GM08714 (cell line): Measurements from ENCODE around the gene SYPL1.

Experiments used
- H3K4me3 ChIP-seq: fragments of 200-500 bp; sonication (Bioruptor generic); 2 replicates; pipeline ENCODE4 v1.5.1; 2014; ENCODE audit warnings: mild to moderate bottlenecking, low read length, inconsistent platforms
- ZNF274 ChIP-seq: IDR thresholded peaks from 2 replicates; pipeline ENCODE4 v1.6.1; 2012; ENCODE audit warnings: mild to moderate bottlenecking, low read depth, low read length

Gene SYPL1

GRCh38 chr7:106070201-106070551 lies 41.9 kb downstream of the SYPL1 start:
- no peak overlapping the region for H3K4me3 ChIP-seq
- TF ChIP-seq ZNF274: no peak

GRCh38 chr7:106069471-106070200 lies 42.5 kb downstream of the SYPL1 start:
- TF ChIP-seq ZNF274: no peak
- H3K4me3 ChIP-seq: no peak overlapping the region

- H3K4me3 ChIP-seq: no peak overlapping the region
- no peak for TF ChIP-seq ZNF274
These were observed 43.1 kb downstream of the SYPL1 start for GRCh38 chr7:106068986-106069385.

GRCh38 chr7:106068538-106068961 lies 43.6 kb downstream of the SYPL1 start:
- no peak for TF ChIP-seq ZNF274
- no peak overlapping the region for H3K4me3 ChIP-seq

- no peak for TF ChIP-seq ZNF274
- no peak overlapping the region for H3K4me3 ChIP-seq
These were observed 44.4 kb downstream of the SYPL1 start for GRCh38 chr7:106067678-106068077.

- H3K4me3 ChIP-seq: no peak overlapping the region
- TF ChIP-seq ZNF274: no peak
These were observed 46.3 kb downstream of the SYPL1 start for GRCh38 chr7:106065575-106066500.

- TF ChIP-seq ZNF274: no peak
- no peak overlapping the region for H3K4me3 ChIP-seq
These were observed 47.1 kb downstream of the SYPL1 start for GRCh38 chr7:106064771-106065574.

- H3K4me3 ChIP-seq: no peak overlapping the region
- no peak for TF ChIP-seq ZNF274
These were observed 47.8 kb downstream of the SYPL1 start for GRCh38 chr7:106064316-106064715.

GRCh38 chr7:106063692-106064091 lies 48.4 kb downstream of the SYPL1 start:
- no peak overlapping the region for H3K4me3 ChIP-seq
- TF ChIP-seq ZNF274: no peak

- H3K4me3 ChIP-seq: no peak overlapping the region
- TF ChIP-seq ZNF274: no peak
These were observed 49.1 kb downstream of the SYPL1 start for GRCh38 chr7:106063024-106063423.

- no peak for TF ChIP-seq ZNF274
- H3K4me3 ChIP-seq: no peak overlapping the region; the same call in 1 of the 2 replicates
These were observed 49.6 kb downstream of the SYPL1 start for GRCh38 chr7:106062521-106062931.

- no peak for TF ChIP-seq ZNF274
- no peak overlapping the region; the same call in 1 of the 2 replicates for H3K4me3 ChIP-seq
These were observed 50.1 kb downstream of the SYPL1 start for GRCh38 chr7:106062006-106062405.

GRCh38 chr7:106061301-106061979 lies 50.7 kb downstream of the SYPL1 start:
- no peak for TF ChIP-seq ZNF274
- H3K4me3 ChIP-seq: no peak overlapping the region; the same call in 1 of the 2 replicates
